HG03521 (cell line): Measurements from ENCODE around the gene TTC17.
"Not testable (repeated sequence)": the region's sequence is repeated elsewhere in the genome, so short reads cannot be mapped to it uniquely, and the experiment has no call there.

Experiments
- ATAC-seq: cut with Tn5 transposase; IDR thresholded peaks from one replicate; pipeline ENCODE4 v1.9.1; 2021; ENCODE audit warnings: mild to moderate bottlenecking, moderate library complexity; ENCODE audit not compliant: unreplicated experiment

TTC17 gene

GRCh38 chr11:43378897-43379296 is 20.2 kb downstream of the TTC17 start:
- ATAC-seq: no peak

- ATAC-seq: no peak
These were observed 23.1 kb downstream of the TTC17 start for GRCh38 chr11:43381802-43382201.

- ATAC-seq: no peak
These were observed 23.9 kb downstream of the TTC17 start for GRCh38 chr11:43382614-43383013.

- no peak for ATAC-seq
These were observed 25.7 kb downstream of the TTC17 start for GRCh38 chr11:43384393-43384792.

- no peak for ATAC-seq
These were observed 34.0 kb downstream of the TTC17 start for GRCh38 chr11:43392713-43393112.

GRCh38 chr11:43393765-43394355 is 35.1 kb downstream of the TTC17 start:
- no peak for ATAC-seq

GRCh38 chr11:43396617-43397016 is 37.9 kb downstream of the TTC17 start:
- ATAC-seq: no peak

- ATAC-seq: no peak
These were observed 38.5 kb downstream of the TTC17 start for GRCh38 chr11:43397251-43397650.

- no peak for ATAC-seq
These were observed 41.4 kb downstream of the TTC17 start for GRCh38 chr11:43399983-43400630.

- no peak for ATAC-seq
These were observed 42.5 kb downstream of the TTC17 start for GRCh38 chr11:43401252-43401651.

GRCh38 chr11:43401811-43402210 is 43.1 kb downstream of the TTC17 start:
- ATAC-seq: not testable (repeated sequence)

GRCh38 chr11:43403357-43404231 is 44.9 kb downstream of the TTC17 start:
- ATAC-seq: no peak

- ATAC-seq: no peak
These were observed 45.7 kb downstream of the TTC17 start for GRCh38 chr11:43404406-43404805.

- ATAC-seq: no peak
These were observed 46.2 kb downstream of the TTC17 start for GRCh38 chr11:43404836-43405479.

- no peak for ATAC-seq
These were observed 49.6 kb downstream of the TTC17 start for GRCh38 chr11:43408277-43408676.

- ATAC-seq: no peak
These were observed 51.7 kb downstream of the TTC17 start for GRCh38 chr11:43410394-43410793.

- ATAC-seq: no peak
These were observed 59.5 kb downstream of the TTC17 start for GRCh38 chr11:43418197-43418596.

- no peak for ATAC-seq
These were observed 60.7 kb downstream of the TTC17 start for GRCh38 chr11:43419460-43419859.

GRCh38 chr11:43427971-43428370 is 69.3 kb downstream of the TTC17 start:
- no peak for ATAC-seq

- not testable (repeated sequence) for ATAC-seq
These were observed 72.2 kb downstream of the TTC17 start for GRCh38 chr11:43430916-43431315.

GRCh38 chr11:43434893-43435292 is 76.2 kb downstream of the TTC17 start:
- no peak for ATAC-seq
